ENCODE data around the gene GPA33.

The GPA33 gene

GRCh38 chr1:167090314-167090942, at the start of gene GPA33:
Gene GPA33 (minus strand): TSS chr1:167090377. CDS start chr1:167090287, 90 bp downstream.
- no peak for DNase-seq

- DNase-seq = no peak
Measured at GRCh38 chr1:167138703-167139102, 48.5 kb upstream of the GPA33 start.

GRCh38 chr1:167137793-167138510, 47.8 kb upstream of the GPA33 start:
- DNase-seq = no peak

GRCh38 chr1:167137332-167137781, 47.2 kb upstream of the GPA33 start:
- DNase-seq = no peak

- DNase-seq = no peak
Measured at GRCh38 chr1:167136806-167137205, 46.6 kb upstream of the GPA33 start.

- DNase-seq = no peak
Measured at GRCh38 chr1:167136191-167136614, 46.0 kb upstream of the GPA33 start.

GRCh38 chr1:167135281-167135840, 45.2 kb upstream of the GPA33 start:
- no peak for DNase-seq

GRCh38 chr1:167132301-167133010, 42.3 kb upstream of the GPA33 start:
- no peak for DNase-seq

- DNase-seq = no peak
Measured at GRCh38 chr1:167130829-167131510, 40.8 kb upstream of the GPA33 start.

GRCh38 chr1:167128261-167129227, 38.4 kb upstream of the GPA33 start:
- DNase-seq = no peak

GRCh38 chr1:167127661-167128060, 37.5 kb upstream of the GPA33 start:
- no peak for DNase-seq

GRCh38 chr1:167127236-167127635, 37.1 kb upstream of the GPA33 start:
- no peak for DNase-seq

- no peak for DNase-seq
Measured at GRCh38 chr1:167126811-167127210, 36.6 kb upstream of the GPA33 start.

- no peak for DNase-seq
Measured at GRCh38 chr1:167126317-167126716, 36.1 kb upstream of the GPA33 start.

GRCh38 chr1:167122568-167122967, 32.4 kb upstream of the GPA33 start:
- DNase-seq = no peak

- DNase-seq = no peak
Measured at GRCh38 chr1:167122121-167122480, 31.9 kb upstream of the GPA33 start.

- DNase-seq = no peak
Measured at GRCh38 chr1:167121375-167122120, 31.4 kb upstream of the GPA33 start.

GRCh38 chr1:167120899-167121298, 30.7 kb upstream of the GPA33 start:
- DNase-seq = no peak

GRCh38 chr1:167119696-167120095, 29.5 kb upstream of the GPA33 start:
- no peak for DNase-seq

GRCh38 chr1:167118188-167118587, 28.0 kb upstream of the GPA33 start:
- no peak for DNase-seq

GRCh38 chr1:167117225-167117624, 27.0 kb upstream of the GPA33 start:
- no peak for DNase-seq

Measured in NCI-H2029 treated with DMSO at 0.1 percent for 48 hours (cell line).